H1 (cell line): Measurements from ENCODE around the gene INHA. TPM values are rescaled to one million over a fixed set of nuclear protein-coding genes. Genes with fewer than 3 reads are reported as not detected.

Experiments used
- polyA plus RNA-seq, 7 experiments: library from polyadenylated mRNA; depleted of rRNA in 3 of 7; stranded (reverse) in 5 of 7; unstranded in 2 of 7; fragments of >200 nt in 5 of 7; fragments of 200-250 nt in 2 of 7; gene quantifications; 1 replicate in 5 of 7; 2 replicates in 1 of 7; 4 replicates in 1 of 7; pipeline versions ENCODE4 v1.2.1 to v1.2.3, GENCODE V29; 2011 to 2013; ENCODE audit warnings: missing spikeins in 2 of 7, mixed read lengths in 2 of 7
- total RNA-seq: library from RNA; stranded (reverse); fragmentation: NEBNext Ultra II Directional; extraction: Animal tissue kit (Norgen Biotek cat#: 25700); gene quantifications from 2 replicates; pipeline ENCODE4 v1.2.1, GENCODE V29; 2021
- TF ChIP-seq, protein P1 (sequence below): fragments of 300-600 bp; sonication (generic); IDR thresholded peaks from 2 replicates; pipeline ENCODE4 v1.7.1; 2012; ENCODE audit warnings: low read length, moderate library complexity, mild to moderate bottlenecking, inconsistent platforms; ENCODE audit not compliant: insufficient replicate concordance
- TF ChIP-seq, protein P2 (sequence below): IDR thresholded peaks from 2 replicates; pipeline ENCODE4 v1.6.1; 2012; ENCODE audit warnings: inconsistent platforms

The INHA gene
- total and polyA plus RNA-seq, 2 of the 8 experiments (the other 6 are each of a cell fraction or from before 2014, with no cell fraction given) = 0.65 to 2.7 TPM

DNA sequence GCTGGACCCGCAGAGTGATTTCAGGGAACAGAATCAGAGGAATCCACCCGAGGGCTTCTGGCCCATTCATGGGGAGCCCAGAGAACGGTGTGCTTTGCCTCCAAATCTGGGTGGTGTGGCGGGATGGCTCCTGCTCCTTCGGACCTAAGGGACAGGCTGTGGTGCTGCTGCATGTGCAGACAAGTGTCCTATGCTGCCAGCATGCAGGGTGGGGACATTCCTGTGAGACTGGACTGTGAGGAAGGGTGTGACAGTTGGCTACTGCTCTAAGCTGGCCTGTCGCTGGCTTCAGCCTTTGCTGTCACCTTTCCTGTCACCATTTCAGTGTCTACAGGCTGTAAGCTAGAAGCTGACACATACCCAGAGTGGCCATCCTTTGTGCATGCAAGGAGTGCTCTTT is 52.5 kb downstream of the INHA start (continued):
- TF ChIP-seq, protein P1, sequence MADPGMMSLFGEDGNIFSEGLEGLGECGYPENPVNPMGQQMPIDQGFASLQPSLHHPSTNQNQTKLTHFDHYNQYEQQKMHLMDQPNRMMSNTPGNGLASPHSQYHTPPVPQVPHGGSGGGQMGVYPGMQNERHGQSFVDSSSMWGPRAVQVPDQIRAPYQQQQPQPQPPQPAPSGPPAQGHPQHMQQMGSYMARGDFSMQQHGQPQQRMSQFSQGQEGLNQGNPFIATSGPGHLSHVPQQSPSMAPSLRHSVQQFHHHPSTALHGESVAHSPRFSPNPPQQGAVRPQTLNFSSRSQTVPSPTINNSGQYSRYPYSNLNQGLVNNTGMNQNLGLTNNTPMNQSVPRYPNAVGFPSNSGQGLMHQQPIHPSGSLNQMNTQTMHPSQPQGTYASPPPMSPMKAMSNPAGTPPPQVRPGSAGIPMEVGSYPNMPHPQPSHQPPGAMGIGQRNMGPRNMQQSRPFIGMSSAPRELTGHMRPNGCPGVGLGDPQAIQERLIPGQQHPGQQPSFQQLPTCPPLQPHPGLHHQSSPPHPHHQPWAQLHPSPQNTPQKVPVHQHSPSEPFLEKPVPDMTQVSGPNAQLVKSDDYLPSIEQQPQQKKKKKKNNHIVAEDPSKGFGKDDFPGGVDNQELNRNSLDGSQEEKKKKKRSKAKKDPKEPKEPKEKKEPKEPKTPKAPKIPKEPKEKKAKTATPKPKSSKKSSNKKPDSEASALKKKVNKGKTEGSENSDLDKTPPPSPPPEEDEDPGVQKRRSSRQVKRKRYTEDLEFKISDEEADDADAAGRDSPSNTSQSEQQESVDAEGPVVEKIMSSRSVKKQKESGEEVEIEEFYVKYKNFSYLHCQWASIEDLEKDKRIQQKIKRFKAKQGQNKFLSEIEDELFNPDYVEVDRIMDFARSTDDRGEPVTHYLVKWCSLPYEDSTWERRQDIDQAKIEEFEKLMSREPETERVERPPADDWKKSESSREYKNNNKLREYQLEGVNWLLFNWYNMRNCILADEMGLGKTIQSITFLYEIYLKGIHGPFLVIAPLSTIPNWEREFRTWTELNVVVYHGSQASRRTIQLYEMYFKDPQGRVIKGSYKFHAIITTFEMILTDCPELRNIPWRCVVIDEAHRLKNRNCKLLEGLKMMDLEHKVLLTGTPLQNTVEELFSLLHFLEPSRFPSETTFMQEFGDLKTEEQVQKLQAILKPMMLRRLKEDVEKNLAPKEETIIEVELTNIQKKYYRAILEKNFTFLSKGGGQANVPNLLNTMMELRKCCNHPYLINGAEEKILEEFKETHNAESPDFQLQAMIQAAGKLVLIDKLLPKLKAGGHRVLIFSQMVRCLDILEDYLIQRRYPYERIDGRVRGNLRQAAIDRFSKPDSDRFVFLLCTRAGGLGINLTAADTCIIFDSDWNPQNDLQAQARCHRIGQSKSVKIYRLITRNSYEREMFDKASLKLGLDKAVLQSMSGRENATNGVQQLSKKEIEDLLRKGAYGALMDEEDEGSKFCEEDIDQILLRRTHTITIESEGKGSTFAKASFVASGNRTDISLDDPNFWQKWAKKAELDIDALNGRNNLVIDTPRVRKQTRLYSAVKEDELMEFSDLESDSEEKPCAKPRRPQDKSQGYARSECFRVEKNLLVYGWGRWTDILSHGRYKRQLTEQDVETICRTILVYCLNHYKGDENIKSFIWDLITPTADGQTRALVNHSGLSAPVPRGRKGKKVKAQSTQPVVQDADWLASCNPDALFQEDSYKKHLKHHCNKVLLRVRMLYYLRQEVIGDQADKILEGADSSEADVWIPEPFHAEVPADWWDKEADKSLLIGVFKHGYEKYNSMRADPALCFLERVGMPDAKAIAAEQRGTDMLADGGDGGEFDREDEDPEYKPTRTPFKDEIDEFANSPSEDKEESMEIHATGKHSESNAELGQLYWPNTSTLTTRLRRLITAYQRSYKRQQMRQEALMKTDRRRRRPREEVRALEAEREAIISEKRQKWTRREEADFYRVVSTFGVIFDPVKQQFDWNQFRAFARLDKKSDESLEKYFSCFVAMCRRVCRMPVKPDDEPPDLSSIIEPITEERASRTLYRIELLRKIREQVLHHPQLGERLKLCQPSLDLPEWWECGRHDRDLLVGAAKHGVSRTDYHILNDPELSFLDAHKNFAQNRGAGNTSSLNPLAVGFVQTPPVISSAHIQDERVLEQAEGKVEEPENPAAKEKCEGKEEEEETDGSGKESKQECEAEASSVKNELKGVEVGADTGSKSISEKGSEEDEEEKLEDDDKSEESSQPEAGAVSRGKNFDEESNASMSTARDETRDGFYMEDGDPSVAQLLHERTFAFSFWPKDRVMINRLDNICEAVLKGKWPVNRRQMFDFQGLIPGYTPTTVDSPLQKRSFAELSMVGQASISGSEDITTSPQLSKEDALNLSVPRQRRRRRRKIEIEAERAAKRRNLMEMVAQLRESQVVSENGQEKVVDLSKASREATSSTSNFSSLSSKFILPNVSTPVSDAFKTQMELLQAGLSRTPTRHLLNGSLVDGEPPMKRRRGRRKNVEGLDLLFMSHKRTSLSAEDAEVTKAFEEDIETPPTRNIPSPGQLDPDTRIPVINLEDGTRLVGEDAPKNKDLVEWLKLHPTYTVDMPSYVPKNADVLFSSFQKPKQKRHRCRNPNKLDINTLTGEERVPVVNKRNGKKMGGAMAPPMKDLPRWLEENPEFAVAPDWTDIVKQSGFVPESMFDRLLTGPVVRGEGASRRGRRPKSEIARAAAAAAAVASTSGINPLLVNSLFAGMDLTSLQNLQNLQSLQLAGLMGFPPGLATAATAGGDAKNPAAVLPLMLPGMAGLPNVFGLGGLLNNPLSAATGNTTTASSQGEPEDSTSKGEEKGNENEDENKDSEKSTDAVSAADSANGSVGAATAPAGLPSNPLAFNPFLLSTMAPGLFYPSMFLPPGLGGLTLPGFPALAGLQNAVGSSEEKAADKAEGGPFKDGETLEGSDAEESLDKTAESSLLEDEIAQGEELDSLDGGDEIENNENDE = no peak
- TF ChIP-seq, protein P2, sequence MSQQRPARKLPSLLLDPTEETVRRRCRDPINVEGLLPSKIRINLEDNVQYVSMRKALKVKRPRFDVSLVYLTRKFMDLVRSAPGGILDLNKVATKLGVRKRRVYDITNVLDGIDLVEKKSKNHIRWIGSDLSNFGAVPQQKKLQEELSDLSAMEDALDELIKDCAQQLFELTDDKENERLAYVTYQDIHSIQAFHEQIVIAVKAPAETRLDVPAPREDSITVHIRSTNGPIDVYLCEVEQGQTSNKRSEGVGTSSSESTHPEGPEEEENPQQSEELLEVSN = no peak
